ENCODE measurements around the gene MED13L.

MED13L gene

GRCh38 chr12:116060764-116061163 is 216.7 kb downstream of the MED13L start:
- H3K27ac ChIP-seq = no peak overlapping the region
- TF ChIP-seq ZFX (IDR thresholded peaks at IDR 0.05; ENCODE audit: borderline replicate concordance) (no peak), CTCF (IDR thresholded peaks at IDR 0.05) (no peak)

- TF ChIP-seq CTCF (IDR thresholded peaks at IDR 0.05) (no peak), ZFX (IDR thresholded peaks at IDR 0.05; ENCODE audit: borderline replicate concordance) (no peak)
Observed at GRCh38 chr12:116059904-116060303, 217.6 kb downstream of the MED13L start.

GRCh38 chr12:116058574-116058973 is 218.9 kb downstream of the MED13L start:
- TF ChIP-seq CTCF (IDR thresholded peaks at IDR 0.05) = no peak
- TF ChIP-seq ZFX (IDR thresholded peaks at IDR 0.05; ENCODE audit: borderline replicate concordance) = no peak
- no peak overlapping the region for H3K27ac ChIP-seq

More at GRCh38 chr12:116059904-116060303, 217.6 kb downstream of the MED13L start:
- H3K27ac ChIP-seq = no peak overlapping the region

GRCh38 chr12:116057356-116057755 is 220.1 kb downstream of the MED13L start:
- H3K27ac ChIP-seq = no peak overlapping the region
- TF ChIP-seq CTCF (IDR thresholded peaks at IDR 0.05) (no peak), ZFX (IDR thresholded peaks at IDR 0.05; ENCODE audit: borderline replicate concordance) (no peak)

- no peak for TF ChIP-seq CTCF (IDR thresholded peaks at IDR 0.05)
- no peak for TF ChIP-seq ZFX (IDR thresholded peaks at IDR 0.05; ENCODE audit: borderline replicate concordance)
- H3K27ac ChIP-seq = no peak overlapping the region
Observed at GRCh38 chr12:116055895-116056607, 221.4 kb downstream of the MED13L start.

- no peak overlapping the region for H3K27ac ChIP-seq
- TF ChIP-seq CTCF (IDR thresholded peaks at IDR 0.05) (no peak), ZFX (IDR thresholded peaks at IDR 0.05; ENCODE audit: borderline replicate concordance) (no peak)
Observed at GRCh38 chr12:116054280-116054679, 223.2 kb downstream of the MED13L start.

- TF ChIP-seq CTCF (IDR thresholded peaks at IDR 0.05) = no peak
- TF ChIP-seq ZFX (IDR thresholded peaks at IDR 0.05; ENCODE audit: borderline replicate concordance) = no peak
- H3K27ac ChIP-seq = no peak overlapping the region
Observed at GRCh38 chr12:116053479-116054200, 223.9 kb downstream of the MED13L start.

Data from 22Rv1 (cell line).